WI38 (cell line): ENCODE data around the gene SEMA4A.

Experiments
- H3K4me3 ChIP-seq: 2 replicates; pipeline ENCODE4 v1.5.1; 2011; ENCODE audit warnings: low read depth, mild to moderate bottlenecking, control low read depth, low read length
- CTCF ChIP-seq: IDR thresholded peaks from 2 replicates; pipeline ENCODE4 v1.5.1; 2012; ENCODE audit warnings: low read depth, mild to moderate bottlenecking, control low read depth, low read length

Gene SEMA4A

GRCh38 chr1:156153362-156153761, at the start of gene SEMA4A:
TSS of gene SEMA4A (plus strand) at chr1:156153585. CDS start at chr1:156154579, 994 bp downstream.
- H3K4me3 ChIP-seq: no peak within 1 kb of the TSS
- no peak for TF ChIP-seq CTCF

- no peak overlapping the region for H3K4me3 ChIP-seq
- TF ChIP-seq CTCF: no peak
Measured at GRCh38 chr1:156104065-156104810, 49.1 kb upstream of the SEMA4A start.

- H3K4me3 ChIP-seq: no peak overlapping the region
- TF ChIP-seq CTCF: no peak
Measured at GRCh38 chr1:156104861-156105832, 48.2 kb upstream of the SEMA4A start.

- 0 out of 2 replicates have a peak overlapping the region, but pooled peaks have one; percentile 26 for H3K4me3 ChIP-seq
- TF ChIP-seq CTCF: no peak
Measured at GRCh38 chr1:156106624-156107488, 46.5 kb upstream of the SEMA4A start.

- TF ChIP-seq CTCF: no peak
- H3K4me3 ChIP-seq: no peak overlapping the region
Measured at GRCh38 chr1:156108057-156108456, 45.3 kb upstream of the SEMA4A start.

- H3K4me3 ChIP-seq: no peak overlapping the region
- no peak for TF ChIP-seq CTCF
Measured at GRCh38 chr1:156108664-156109241, 44.6 kb upstream of the SEMA4A start.
